Measurements from ENCODE around the gene KCNIP4. TPM values are rescaled to one million over a fixed set of nuclear protein-coding genes. Genes with fewer than 3 reads are reported as not detected.

Gene KCNIP4
- total and polyA plus RNA-seq, 10 of the 15 experiments (the other 5 are each of a cell fraction or from before 2014, with no cell fraction given), result 0.03 to 0.23 (median 0.13) TPM; not detected in 7

DNA sequence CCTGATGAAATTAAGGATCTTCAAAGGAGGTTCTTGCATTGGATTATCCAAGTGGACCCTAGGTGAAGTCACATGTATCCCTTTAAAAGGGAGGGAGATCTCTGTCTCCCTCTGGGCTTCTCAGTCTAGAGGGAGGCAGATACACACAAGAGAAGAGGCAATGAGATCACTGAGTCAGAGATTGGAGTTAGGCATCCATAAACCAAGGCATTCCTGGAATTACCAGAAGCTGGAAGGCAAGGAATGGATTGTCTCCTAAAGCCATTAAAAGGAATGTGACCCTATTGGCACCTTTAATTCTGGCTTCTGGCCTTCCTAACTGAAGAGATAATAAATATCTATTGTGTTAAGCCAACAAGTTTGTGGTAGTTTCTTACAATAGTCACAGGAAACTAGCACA is 865.2 kb downstream of the KCNIP4 start:
- Histone ChIP-seq H3K79me2 (ENCODE audit: control insufficient read depth, insufficient read depth, low read length) (no peaks in the 10 kb centered on the region), H3K4me1 (ENCODE audit: control insufficient read depth, insufficient read depth, low read length) (no peaks in the 10 kb centered on the region), H3K36me3 (ENCODE audit: control insufficient read depth in 2 of 2, insufficient read depth in 2 of 2, low read length in 1 of 2) (no peaks in the 10 kb centered on the region), H4K20me1 (ENCODE audit: control insufficient read depth, insufficient read depth) (no peaks in the 10 kb centered on the region), H3K9me3 (replicated peaks; ENCODE audit: control insufficient read depth, insufficient read depth, low read length) (no peaks in the 10 kb centered on the region), H3K27me3 (replicated peaks in 1 of 2; ENCODE audit: control insufficient read depth in 2 of 2, insufficient read depth in 2 of 2, low read length in 1 of 2) (no peaks in the 10 kb centered on the region), H3K4me2 (ENCODE audit: control insufficient read depth, insufficient read depth) (no peak overlapping the region), H2AFZ (ENCODE audit: control insufficient read depth, low read depth, low read length) (no peak overlapping the region), H3K27ac (ENCODE audit: control insufficient read depth, insufficient read depth) (no peak overlapping the region), H3K4me3 (no peak overlapping the region), H3K9ac (ENCODE audit: control insufficient read depth, insufficient read depth, low read length) (no peak overlapping the region)
- ChIA-PET SMC1A (ENCODE audit: uncharacterized antibody, unreplicated experiment) (no interaction called here), POLR2A (no interaction called here), CTCF (no interaction called here), RAD21 (ENCODE audit: unreplicated experiment) (no interaction called here)
- ATAC-seq (no peak), FAIRE-seq (no peak), DNase-seq (ENCODE audit: low read depth, low spot score) (no peak)
- BruUV-seq (replicated peaks), result no TSS peak
- intact Hi-C loops (cut with micrococcal nuclease; ENCODE audit: unreplicated experiment), result no loop called here
- TF ChIP-seq JUNB (IDR thresholded peaks at IDR 0.05) (no peak), FOS (IDR thresholded peaks at IDR 0.05; ENCODE audit: borderline replicate concordance, extremely low read depth, insufficient read length) (no peak), MTA3 (IDR thresholded peaks at IDR 0.05; ENCODE audit: borderline replicate concordance, low read length) (no peak), SMARCA5 (IDR thresholded peaks at IDR 0.05) (no peak), RCOR1 (conservative IDR thresholded peaks at IDR 0.05; ENCODE audit: low read depth, low read length) (no peak), JUND (IDR thresholded peaks at IDR 0.05; ENCODE audit: low read depth, low read length) (no peak), TBL1XR1 (IDR thresholded peaks at IDR 0.05; ENCODE audit: low read depth, low read length) (no peak), SIX5 (IDR thresholded peaks at IDR 0.05; ENCODE audit: low read depth, low read length, severe bottlenecking) (no peak), POLR2AphosphoS2 (IDR thresholded peaks at IDR 0.05; ENCODE audit: low read depth, low read length) (no peak), IKZF1 (conservative IDR thresholded peaks at IDR 0.05) (no peak), CBFB (IDR thresholded peaks at IDR 0.05; ENCODE audit: low read depth) (no peak)
- TF ChIP-seq, protein P1, sequence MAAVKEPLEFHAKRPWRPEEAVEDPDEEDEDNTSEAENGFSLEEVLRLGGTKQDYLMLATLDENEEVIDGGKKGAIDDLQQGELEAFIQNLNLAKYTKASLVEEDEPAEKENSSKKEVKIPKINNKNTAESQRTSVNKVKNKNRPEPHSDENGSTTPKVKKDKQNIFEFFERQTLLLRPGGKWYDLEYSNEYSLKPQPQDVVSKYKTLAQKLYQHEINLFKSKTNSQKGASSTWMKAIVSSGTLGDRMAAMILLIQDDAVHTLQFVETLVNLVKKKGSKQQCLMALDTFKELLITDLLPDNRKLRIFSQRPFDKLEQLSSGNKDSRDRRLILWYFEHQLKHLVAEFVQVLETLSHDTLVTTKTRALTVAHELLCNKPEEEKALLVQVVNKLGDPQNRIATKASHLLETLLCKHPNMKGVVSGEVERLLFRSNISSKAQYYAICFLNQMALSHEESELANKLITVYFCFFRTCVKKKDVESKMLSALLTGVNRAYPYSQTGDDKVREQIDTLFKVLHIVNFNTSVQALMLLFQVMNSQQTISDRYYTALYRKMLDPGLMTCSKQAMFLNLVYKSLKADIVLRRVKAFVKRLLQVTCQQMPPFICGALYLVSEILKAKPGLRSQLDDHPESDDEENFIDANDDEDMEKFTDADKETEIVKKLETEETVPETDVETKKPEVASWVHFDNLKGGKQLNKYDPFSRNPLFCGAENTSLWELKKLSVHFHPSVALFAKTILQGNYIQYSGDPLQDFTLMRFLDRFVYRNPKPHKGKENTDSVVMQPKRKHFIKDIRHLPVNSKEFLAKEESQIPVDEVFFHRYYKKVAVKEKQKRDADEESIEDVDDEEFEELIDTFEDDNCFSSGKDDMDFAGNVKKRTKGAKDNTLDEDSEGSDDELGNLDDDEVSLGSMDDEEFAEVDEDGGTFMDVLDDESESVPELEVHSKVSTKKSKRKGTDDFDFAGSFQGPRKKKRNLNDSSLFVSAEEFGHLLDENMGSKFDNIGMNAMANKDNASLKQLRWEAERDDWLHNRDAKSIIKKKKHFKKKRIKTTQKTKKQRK (IDR thresholded peaks at IDR 0.05; ENCODE audit: low read depth, low read length), result no peak
- TF ChIP-seq, protein P2, sequence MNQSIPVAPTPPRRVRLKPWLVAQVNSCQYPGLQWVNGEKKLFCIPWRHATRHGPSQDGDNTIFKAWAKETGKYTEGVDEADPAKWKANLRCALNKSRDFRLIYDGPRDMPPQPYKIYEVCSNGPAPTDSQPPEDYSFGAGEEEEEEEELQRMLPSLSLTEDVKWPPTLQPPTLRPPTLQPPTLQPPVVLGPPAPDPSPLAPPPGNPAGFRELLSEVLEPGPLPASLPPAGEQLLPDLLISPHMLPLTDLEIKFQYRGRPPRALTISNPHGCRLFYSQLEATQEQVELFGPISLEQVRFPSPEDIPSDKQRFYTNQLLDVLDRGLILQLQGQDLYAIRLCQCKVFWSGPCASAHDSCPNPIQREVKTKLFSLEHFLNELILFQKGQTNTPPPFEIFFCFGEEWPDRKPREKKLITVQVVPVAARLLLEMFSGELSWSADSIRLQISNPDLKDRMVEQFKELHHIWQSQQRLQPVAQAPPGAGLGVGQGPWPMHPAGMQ (IDR thresholded peaks at IDR 0.05; ENCODE audit: borderline replicate concordance), result no peak
- TF ChIP-seq, protein P3, sequence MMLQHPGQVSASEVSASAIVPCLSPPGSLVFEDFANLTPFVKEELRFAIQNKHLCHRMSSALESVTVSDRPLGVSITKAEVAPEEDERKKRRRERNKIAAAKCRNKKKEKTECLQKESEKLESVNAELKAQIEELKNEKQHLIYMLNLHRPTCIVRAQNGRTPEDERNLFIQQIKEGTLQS (IDR thresholded peaks at IDR 0.05; ENCODE audit: borderline replicate concordance, extremely low read depth, low read depth, low read length), result no peak
- TF ChIP-seq, protein P4, sequence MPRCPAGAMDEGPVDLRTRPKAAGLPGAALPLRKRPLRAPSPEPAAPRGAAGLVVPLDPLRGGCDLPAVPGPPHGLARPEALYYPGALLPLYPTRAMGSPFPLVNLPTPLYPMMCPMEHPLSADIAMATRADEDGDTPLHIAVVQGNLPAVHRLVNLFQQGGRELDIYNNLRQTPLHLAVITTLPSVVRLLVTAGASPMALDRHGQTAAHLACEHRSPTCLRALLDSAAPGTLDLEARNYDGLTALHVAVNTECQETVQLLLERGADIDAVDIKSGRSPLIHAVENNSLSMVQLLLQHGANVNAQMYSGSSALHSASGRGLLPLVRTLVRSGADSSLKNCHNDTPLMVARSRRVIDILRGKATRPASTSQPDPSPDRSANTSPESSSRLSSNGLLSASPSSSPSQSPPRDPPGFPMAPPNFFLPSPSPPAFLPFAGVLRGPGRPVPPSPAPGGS (IDR thresholded peaks at IDR 0.05; ENCODE audit: borderline replicate concordance, insufficient read depth, low read depth, low read length, poor library complexity, severe bottlenecking), result no peak
- TF ChIP-seq, protein P5, sequence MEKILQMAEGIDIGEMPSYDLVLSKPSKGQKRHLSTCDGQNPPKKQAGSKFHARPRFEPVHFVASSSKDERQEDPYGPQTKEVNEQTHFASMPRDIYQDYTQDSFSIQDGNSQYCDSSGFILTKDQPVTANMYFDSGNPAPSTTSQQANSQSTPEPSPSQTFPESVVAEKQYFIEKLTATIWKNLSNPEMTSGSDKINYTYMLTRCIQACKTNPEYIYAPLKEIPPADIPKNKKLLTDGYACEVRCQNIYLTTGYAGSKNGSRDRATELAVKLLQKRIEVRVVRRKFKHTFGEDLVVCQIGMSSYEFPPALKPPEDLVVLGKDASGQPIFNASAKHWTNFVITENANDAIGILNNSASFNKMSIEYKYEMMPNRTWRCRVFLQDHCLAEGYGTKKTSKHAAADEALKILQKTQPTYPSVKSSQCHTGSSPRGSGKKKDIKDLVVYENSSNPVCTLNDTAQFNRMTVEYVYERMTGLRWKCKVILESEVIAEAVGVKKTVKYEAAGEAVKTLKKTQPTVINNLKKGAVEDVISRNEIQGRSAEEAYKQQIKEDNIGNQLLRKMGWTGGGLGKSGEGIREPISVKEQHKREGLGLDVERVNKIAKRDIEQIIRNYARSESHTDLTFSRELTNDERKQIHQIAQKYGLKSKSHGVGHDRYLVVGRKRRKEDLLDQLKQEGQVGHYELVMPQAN (conservative IDR thresholded peaks at IDR 0.05), result no peak
- in situ Hi-C loops (cut with MboI), result no loop called here

Measured in GM12878 (cell line).